H1 (cell line): Measurements from ENCODE around the gene SLC22A3. TPM values are rescaled to one million over a fixed set of nuclear protein-coding genes. Genes with fewer than 3 reads are reported as not detected.

ENCODE experiments used
- CTCF ChIA-PET: fragments of 300-600 bp; sonication (Branson Sonifier 250); formaldehyde crosslinking; loops from one replicate; lab custom pipeline; 2021; ENCODE audit not compliant: partially characterized antibody; lab: Charles Lee
- POLR2A ChIA-PET: fragments of 300-600 bp; sonication (Branson Sonifier 250); formaldehyde crosslinking; loops from one replicate; lab custom pipeline; 2021; ENCODE audit warnings: inconsistent platforms; ENCODE audit not compliant: partially characterized antibody; lab: Charles Lee
- DNase-seq, 2 experiments: peaks; one replicate each; pipeline versions ENCODE4 v3.0.0 to v3.0.0-alpha.2; 2010 to 2022; ENCODE audit warnings: low spot score in 2 of 2, low read depth in 1 of 2, mixed read lengths in 1 of 2
- FAIRE-seq: peaks from 2 replicates; lab custom pipeline; 2011; peaks lifted over from hg19 to GRCh38; lab: Jason Lieb, UNC
- H2AFZ ChIP-seq: 2 replicates; pipeline ENCODE4 v1.8.1; 2012; ENCODE audit warnings: low read length, inconsistent platforms
- H2AK5ac ChIP-seq: 2 replicates; pipeline ENCODE4 v1.6.1; 2013; ENCODE audit warnings: low read depth, low read length
- H2BK120ac ChIP-seq: replicated peaks from 2 replicates; pipeline ENCODE3; 2013; ENCODE audit warnings: low read depth, low read length, inconsistent platforms
- H2BK12ac ChIP-seq: 2 replicates; pipeline ENCODE4 v1.6.1; 2013; ENCODE audit warnings: low read depth, low read length
- H2BK15ac ChIP-seq: 2 replicates; pipeline ENCODE4 v1.6.1; 2013; ENCODE audit warnings: low read length
- H2BK20ac ChIP-seq: 2 replicates; pipeline ENCODE4 v1.6.1; 2013; ENCODE audit warnings: low read length
- H2BK5ac ChIP-seq: 2 replicates; pipeline ENCODE4 v1.6.1; 2013; ENCODE audit warnings: low read depth, low read length
- H3K14ac ChIP-seq: 2 replicates; pipeline ENCODE4 v1.6.1; 2013; ENCODE audit warnings: inconsistent platforms; ENCODE audit not compliant: insufficient read length
- H3K18ac ChIP-seq: 2 replicates; pipeline ENCODE4 v1.6.1; 2013; ENCODE audit warnings: low read length; ENCODE audit errors: extremely low read depth
- H3K23ac ChIP-seq: 2 replicates; pipeline ENCODE4 v1.6.1; 2013; ENCODE audit warnings: inconsistent platforms; ENCODE audit not compliant: insufficient read length
- H3K23me2 ChIP-seq: 2 replicates; pipeline ENCODE4 v1.6.1; 2013; ENCODE audit warnings: low read depth, low read length
- H3K27ac ChIP-seq: 2 replicates; pipeline ENCODE4 v1.6.1; 2011; ENCODE audit warnings: low read depth, low read length, inconsistent platforms
- H3K27me3 ChIP-seq, 4 experiments: replicated peaks in 1 of 4; 1 replicate in 1 of 4; 2 replicates in 3 of 4; pipeline versions ENCODE4 v1.6.1 to v1.8.1; 2011 to 2013; ENCODE audit warnings: low read length in 3 of 4, mild to moderate bottlenecking in 3 of 4, inconsistent platforms in 2 of 4, mixed read lengths in 2 of 4, moderate library complexity in 1 of 4; ENCODE audit not compliant: control insufficient read depth in 3 of 4, insufficient read depth in 3 of 4; ENCODE audit errors: extremely low read depth in 1 of 4
- H3K36me3 ChIP-seq, 4 experiments: 2 replicates each; pipeline versions ENCODE4 v1.6.1 to v1.8.1; 2011 to 2013; ENCODE audit warnings: mild to moderate bottlenecking in 4 of 4, low read length in 3 of 4, moderate library complexity in 2 of 4, control low read depth in 1 of 4, inconsistent platforms in 1 of 4; ENCODE audit not compliant: insufficient read depth in 4 of 4, control insufficient read depth in 2 of 4
- H3K4ac ChIP-seq: replicated peaks from 2 replicates; pipeline ENCODE3; 2013; ENCODE audit warnings: low read length, low read depth, mixed read lengths, inconsistent platforms; ENCODE audit not compliant: insufficient read length
- H3K4me1 ChIP-seq, 4 experiments: replicated peaks in 1 of 4; 1 replicate in 1 of 4; 2 replicates in 3 of 4; pipeline versions ENCODE4 v1.6.1 to v1.8.1; 2011 to 2013; ENCODE audit warnings: low read length in 3 of 4, inconsistent platforms in 2 of 4, mixed read lengths in 1 of 4; ENCODE audit not compliant: insufficient read depth in 4 of 4, control insufficient read depth in 3 of 4
- H3K4me2 ChIP-seq, 2 experiments: 2 replicates each; pipeline versions ENCODE4 v1.6.1 to v1.8.1; 2011 to 2013; ENCODE audit warnings: low read depth in 2 of 2, low read length in 2 of 2, control low read depth in 1 of 2, inconsistent platforms in 1 of 2, mild to moderate bottlenecking in 1 of 2; ENCODE audit not compliant: insufficient read depth in 1 of 2
- H3K4me3 ChIP-seq, 4 experiments: fragments of 200-600, 300-600 bp in 1 of 4; sonication (generic), shearing (Covaris generic), sonication (Bioruptor Twin) in 1 of 4; 2 replicates each; pipeline versions ENCODE4 v1.5.1 to v1.8.1; 2011 to 2016; ENCODE audit warnings: low read length in 4 of 4, low read depth in 3 of 4, control low read depth in 2 of 4, inconsistent platforms in 2 of 4, mild to moderate bottlenecking in 2 of 4, mixed read lengths in 1 of 4, moderate library complexity in 1 of 4; ENCODE audit not compliant: insufficient read depth in 2 of 4; ENCODE audit errors: extremely low read depth in 1 of 4
- H3K56ac ChIP-seq: replicated peaks from 2 replicates; pipeline ENCODE3; 2013; ENCODE audit warnings: low read depth, mild to moderate bottlenecking, mixed read lengths, low read length, inconsistent platforms; ENCODE audit not compliant: insufficient read length
- H3K79me1 ChIP-seq: 2 replicates; pipeline ENCODE4 v1.6.1; 2013; ENCODE audit warnings: low read depth, low read length, control low read depth
- H3K79me2 ChIP-seq, 2 experiments: 2 replicates each; pipeline versions ENCODE4 v1.6.1 to v1.8.1; 2012 to 2013; ENCODE audit warnings: low read length in 2 of 2, mild to moderate bottlenecking in 2 of 2, inconsistent platforms in 1 of 2; ENCODE audit not compliant: insufficient read depth in 2 of 2, control insufficient read depth in 1 of 2
- H3K9ac ChIP-seq, 4 experiments: replicated peaks in 1 of 4; 1 replicate in 1 of 4; 2 replicates in 3 of 4; pipeline versions ENCODE4 v1.6.1 to v1.8.1; 2011 to 2013; ENCODE audit warnings: low read depth in 3 of 4, low read length in 3 of 4, control low read depth in 2 of 4, mild to moderate bottlenecking in 2 of 4, moderate library complexity in 2 of 4, inconsistent platforms in 1 of 4; ENCODE audit errors: extremely low read depth in 1 of 4
- H3K9me3 ChIP-seq, 2 experiments: 2 replicates each; pipeline versions ENCODE4 v1.6.1 to v1.8.1; 2012 to 2013; ENCODE audit warnings: mild to moderate bottlenecking in 2 of 2, moderate library complexity in 2 of 2, control low read depth in 1 of 2, inconsistent platforms in 1 of 2, low read depth in 1 of 2, low read length in 1 of 2, mixed read lengths in 1 of 2; ENCODE audit not compliant: insufficient read depth in 2 of 2
- H4K20me1 ChIP-seq, 2 experiments: replicated peaks in 1 of 2; 2 replicates each; pipeline versions ENCODE3 to v1.8.1; 2011 to 2013; ENCODE audit warnings: inconsistent platforms in 2 of 2, low read length in 2 of 2, mild to moderate bottlenecking in 1 of 2; ENCODE audit not compliant: insufficient read depth in 2 of 2, control insufficient read depth in 1 of 2
- H4K5ac ChIP-seq: 2 replicates; pipeline ENCODE4 v1.6.1; 2013; ENCODE audit warnings: low read length, low read depth, mixed read lengths, inconsistent platforms; ENCODE audit not compliant: insufficient read length
- H4K8ac ChIP-seq: 2 replicates; pipeline ENCODE4 v1.8.0; 2013; ENCODE audit warnings: mild to moderate bottlenecking, moderate library complexity, low read length, inconsistent platforms; ENCODE audit not compliant: insufficient read depth; ENCODE audit errors: extremely low read depth
- H4K91ac ChIP-seq: replicated peaks from 2 replicates; pipeline ENCODE3; 2013; ENCODE audit warnings: low read length, mixed read lengths, inconsistent platforms; ENCODE audit not compliant: insufficient read length
- ATF3 ChIP-seq: IDR thresholded peaks from 2 replicates; pipeline ENCODE4 v1.6.1; 2011; ENCODE audit warnings: low read depth, mild to moderate bottlenecking, low read length; ENCODE audit not compliant: insufficient read depth
- BACH1 ChIP-seq: IDR thresholded peaks from 2 replicates; pipeline ENCODE4 v1.6.1; 2012; ENCODE audit warnings: low read length, improper control_type of control experiment
- BCL11A ChIP-seq, 2 experiments: IDR thresholded peaks; one replicate each; pipeline ENCODE4 v1.6.1; 2011; ENCODE audit warnings: low read depth in 2 of 2, low read length in 2 of 2, mild to moderate bottlenecking in 2 of 2
- CREB1 ChIP-seq: IDR thresholded peaks from 2 replicates; pipeline ENCODE4 v1.6.1; 2012; ENCODE audit warnings: inconsistent platforms
- SP4 ChIP-seq: IDR thresholded peaks from 2 replicates; pipeline ENCODE4 v1.6.1; 2012; ENCODE audit warnings: low read length, inconsistent platforms
- ZNF274 ChIP-seq: IDR thresholded peaks from 2 replicates; pipeline ENCODE4 v1.7.0; 2012; ENCODE audit warnings: low read length, borderline replicate concordance; ENCODE audit errors: extremely low read depth
- WGBS, 2 experiments: shearing (Covaris generic) in 1 of 2; methylation state at CpG; one replicate each; pipeline versions ENCODE4 v1.1.6 to v1.1.7; 2013 to 2015; ENCODE audit warnings: low lambda C conversion rate in 2 of 2, mixed read lengths in 2 of 2, inconsistent platforms in 1 of 2, low coverage in 1 of 2, missing lambda C conversion rate in 1 of 2; ENCODE audit not compliant: insufficient replicate concordance in 2 of 2, insufficient coverage in 1 of 2, insufficient read length in 1 of 2; ENCODE audit errors: extremely low coverage in 1 of 2, missing lambda C conversion rate in 1 of 2; 5-methylcytosine and 5-hydroxymethylcytosine counted together
- polyA plus RNA-seq, 7 experiments: library from polyadenylated mRNA; depleted of rRNA in 3 of 7; stranded (reverse) in 5 of 7; unstranded in 2 of 7; fragments of >200 nt in 5 of 7; fragments of 200-250 nt in 2 of 7; gene quantifications; 1 replicate in 5 of 7; 2 replicates in 1 of 7; 4 replicates in 1 of 7; pipeline versions ENCODE4 v1.2.1 to v1.2.3, GENCODE V29; 2011 to 2013; ENCODE audit warnings: missing spikeins in 2 of 7, mixed read lengths in 2 of 7
- total RNA-seq: library from RNA; stranded (reverse); fragmentation: NEBNext Ultra II Directional; extraction: Animal tissue kit (Norgen Biotek cat#: 25700); gene quantifications from 2 replicates; pipeline ENCODE4 v1.2.1, GENCODE V29; 2021
- TF ChIP-seq, protein P1 (sequence below): IDR thresholded peaks from 2 replicates; pipeline ENCODE4 v1.6.1; 2011; ENCODE audit warnings: low read length, improper control_type of control experiment

The SLC22A3 gene
- total and polyA plus RNA-seq, 2 of the 8 experiments (the other 6 are each of a cell fraction or from before 2014, with no cell fraction given): 1.0 to 2.9 TPM

GRCh38 chr6:160494576-160494975, 146.4 kb downstream of the SLC22A3 start:
- no peak overlapping the region for H2BK20ac ChIP-seq
- no peak overlapping the region for H4K91ac ChIP-seq
- no peak overlapping the region for H3K18ac ChIP-seq
- H2BK12ac ChIP-seq: no peak overlapping the region
- H2AK5ac ChIP-seq: no peak overlapping the region
- no peaks in the 10 kb centered on the region for H3K4me1 ChIP-seq
- H3K79me1 ChIP-seq: no peaks in the 10 kb centered on the region
- no peak overlapping the region for H2AFZ ChIP-seq
- H4K20me1 ChIP-seq: no peaks in the 10 kb centered on the region
- H3K4me3 ChIP-seq: no peak overlapping the region
- TF ChIP-seq, protein P1, sequence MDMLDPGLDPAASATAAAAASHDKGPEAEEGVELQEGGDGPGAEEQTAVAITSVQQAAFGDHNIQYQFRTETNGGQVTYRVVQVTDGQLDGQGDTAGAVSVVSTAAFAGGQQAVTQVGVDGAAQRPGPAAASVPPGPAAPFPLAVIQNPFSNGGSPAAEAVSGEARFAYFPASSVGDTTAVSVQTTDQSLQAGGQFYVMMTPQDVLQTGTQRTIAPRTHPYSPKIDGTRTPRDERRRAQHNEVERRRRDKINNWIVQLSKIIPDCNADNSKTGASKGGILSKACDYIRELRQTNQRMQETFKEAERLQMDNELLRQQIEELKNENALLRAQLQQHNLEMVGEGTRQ: no peak
- TF ChIP-seq ZNF274 (no peak), ATF3 (no peak), SP4 (no peak), BCL11A (IDR thresholded peaks at IDR 0.05; ENCODE audit: low read depth in 2 of 2, low read length in 2 of 2) (no peak), BACH1 (no peak), CREB1 (no peak)
- TF ChIP-seq, all 59 proteins: peak for 0
- ChIA-PET CTCF (no interaction called here), POLR2A (no interaction called here)
- H3K56ac ChIP-seq: no peak overlapping the region
- peaks cover 0 to 3% (median 0%) of the 10 kb centered on the region in 4 experiments; a peak in 2 of 8 replicates for H3K36me3 ChIP-seq
- H3K23ac ChIP-seq: no peak overlapping the region
- 91% methylated on average over 3 of the region's 3 CpGs; no CpG with 5 or more reads in 1 of the 2 experiments for WGBS, 2 experiments
- H3K4me2 ChIP-seq: no peak overlapping the region
- no peak overlapping the region for H3K9ac ChIP-seq
- H3K79me2 ChIP-seq: no peaks in the 10 kb centered on the region
- no peak overlapping the region for H3K14ac ChIP-seq
- no peaks in the 10 kb centered on the region for H3K9me3 ChIP-seq
- DNase-seq (no peak), FAIRE-seq (no peak)
- no peak overlapping the region for H4K5ac ChIP-seq
- no peak overlapping the region for H2BK15ac ChIP-seq
- no peak overlapping the region for H2BK5ac ChIP-seq
- no peak overlapping the region for H3K27ac ChIP-seq
- no peak overlapping the region for H4K8ac ChIP-seq
- no peaks in the 10 kb centered on the region; a peak in 1 of 7 replicates for H3K27me3 ChIP-seq
- H3K4ac ChIP-seq: no peak overlapping the region
- no peaks in the 10 kb centered on the region for H3K23me2 ChIP-seq
- no peak overlapping the region for H2BK120ac ChIP-seq
